HG02798 (cell line): ENCODE results near the gene NACC2.
"Not testable (repeated sequence)": the region's sequence is repeated elsewhere in the genome, so short reads cannot be mapped to it uniquely, and the experiment has no call there.

Experiments
- ATAC-seq: cut with Tn5 transposase; IDR thresholded peaks from one replicate; pipeline ENCODE4 v1.9.1; 2021; ENCODE audit warnings: mild to moderate bottlenecking; ENCODE audit not compliant: unreplicated experiment, poor library complexity

Gene NACC2

DNA sequence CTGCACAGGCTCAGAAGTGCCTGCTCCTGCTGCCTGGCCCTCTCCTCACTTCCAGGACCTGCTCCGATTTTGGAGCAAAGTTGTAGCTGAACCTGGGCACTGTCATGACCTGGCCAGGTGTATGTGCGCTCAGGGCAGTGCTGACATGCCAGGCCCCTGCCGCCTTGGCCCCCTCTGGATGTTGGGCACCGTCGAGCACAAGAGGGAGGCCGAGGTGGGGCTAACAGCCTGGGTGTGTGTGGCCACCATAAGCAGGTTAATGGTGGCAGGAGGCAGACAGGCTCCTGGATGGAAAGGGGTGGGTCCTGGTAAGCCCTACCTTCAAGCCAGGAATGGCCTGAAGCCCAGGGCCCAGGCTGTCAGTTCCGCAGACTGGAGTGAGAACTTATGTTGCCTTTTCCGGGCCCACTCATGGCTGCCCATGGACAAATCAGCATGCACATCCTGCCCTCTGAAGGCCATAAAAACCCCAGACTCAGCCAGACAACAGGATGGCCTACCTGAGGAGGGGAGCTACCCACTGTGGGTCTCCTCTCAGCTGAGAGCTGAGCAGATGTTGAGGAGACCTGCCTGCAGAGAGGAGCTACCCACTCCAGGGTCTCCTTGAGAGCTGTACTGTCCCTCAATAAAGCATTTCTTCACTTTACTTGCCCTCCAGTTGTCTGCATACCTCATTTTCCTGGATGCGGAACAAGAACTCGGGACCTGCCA lies 66.2 kb downstream of the NACC2 start:
- no peak for ATAC-seq

DNA sequence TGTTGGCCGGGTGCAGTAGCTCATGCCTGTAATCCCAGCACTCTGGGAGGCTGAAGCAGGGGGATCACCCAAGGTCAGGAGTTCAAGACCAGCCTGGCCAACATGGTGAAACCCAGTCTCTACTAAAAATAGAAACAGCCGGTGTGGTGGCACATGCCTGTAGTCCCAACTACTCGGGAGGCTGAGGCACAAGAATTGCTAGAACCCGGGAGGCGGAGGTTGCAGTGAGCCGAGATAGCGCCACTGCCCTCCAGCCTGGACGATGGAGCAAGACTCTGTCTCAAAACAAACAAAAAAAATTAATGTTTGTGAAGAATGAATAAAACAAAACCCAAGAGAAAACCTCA lies 68.2 kb downstream of the NACC2 start:
- not testable (repeated sequence) for ATAC-seq

DNA sequence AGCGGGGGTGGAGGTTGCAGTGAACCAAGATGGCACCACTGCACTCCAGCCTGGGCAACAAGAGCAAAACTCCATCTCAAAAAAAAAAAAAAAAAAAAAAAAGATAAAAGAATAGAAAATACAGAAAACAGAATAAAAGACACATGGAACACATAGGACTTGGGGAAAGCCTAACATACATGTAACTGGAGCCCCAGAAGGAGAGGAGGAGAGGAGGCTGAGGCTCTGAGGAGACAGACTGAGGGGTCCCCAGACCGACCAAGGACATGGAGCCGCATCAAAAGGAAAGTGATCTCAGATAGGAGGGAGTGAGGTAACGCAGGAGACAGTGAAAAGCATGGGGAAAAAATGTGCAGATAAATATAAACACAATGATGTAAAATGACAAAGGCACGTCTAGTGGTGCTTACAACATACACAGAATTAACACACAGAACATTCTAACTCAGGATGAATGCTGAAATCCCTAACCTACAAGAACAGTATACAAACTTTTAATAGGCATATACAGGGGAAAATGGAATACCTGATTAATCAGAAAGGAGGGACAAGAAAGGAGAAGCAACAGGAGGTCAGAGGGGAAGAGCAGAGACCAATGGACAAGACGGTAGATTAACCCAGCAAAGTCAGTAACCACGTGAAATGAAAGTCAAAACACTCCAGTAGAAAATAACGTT lies 68.7 kb downstream of the NACC2 start:
- ATAC-seq, result no peak

DNA sequence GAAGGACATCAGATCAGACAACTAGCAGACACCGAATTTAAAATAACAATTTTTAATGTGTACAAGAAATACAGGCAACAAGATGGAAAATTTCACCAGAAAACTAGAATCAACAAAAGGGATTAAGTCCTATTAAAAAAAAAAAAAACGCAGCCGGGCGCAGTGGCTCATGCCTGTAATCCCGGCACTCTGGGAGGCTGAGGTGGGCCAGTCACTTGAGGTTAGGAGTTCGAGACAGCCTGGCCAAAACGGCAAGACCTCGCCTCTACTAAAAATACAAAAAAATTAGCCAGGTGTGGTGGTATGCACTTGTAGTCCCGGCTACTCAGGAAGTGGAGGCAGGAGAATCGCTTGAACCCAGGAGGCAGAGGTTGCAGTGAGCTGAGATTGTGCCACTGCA lies 69.6 kb downstream of the NACC2 start:
- no peak for ATAC-seq

DNA sequence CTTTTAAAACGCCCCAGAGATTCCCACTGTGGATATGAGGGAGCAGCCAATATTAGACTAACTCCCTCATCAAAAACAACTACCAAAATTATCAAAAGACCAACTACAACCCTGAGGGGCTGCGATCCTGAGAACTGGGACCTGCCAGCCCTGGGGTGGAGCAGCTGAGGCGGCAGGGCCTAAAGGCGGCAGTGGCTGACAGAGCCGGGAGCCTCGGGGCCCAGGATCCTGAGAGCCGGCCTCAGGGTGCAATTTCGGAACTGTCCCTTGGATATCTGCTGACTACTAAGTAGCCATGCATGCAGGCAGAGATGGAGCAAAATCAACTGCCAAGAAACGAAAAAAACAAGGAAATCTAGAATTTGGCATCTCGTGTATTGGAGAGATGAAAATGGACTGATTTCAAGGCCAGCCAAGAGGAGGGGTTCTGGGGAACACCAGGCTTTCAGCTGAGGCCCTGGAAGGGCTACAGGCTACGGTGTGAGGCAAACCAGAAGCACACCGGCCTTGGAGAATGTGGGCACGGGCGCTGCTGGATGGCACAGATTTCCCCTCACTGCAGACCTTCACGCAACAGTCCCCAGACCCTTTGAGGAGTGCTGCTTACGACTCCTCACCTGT lies 70.3 kb downstream of the NACC2 start:
- no peak for ATAC-seq

DNA sequence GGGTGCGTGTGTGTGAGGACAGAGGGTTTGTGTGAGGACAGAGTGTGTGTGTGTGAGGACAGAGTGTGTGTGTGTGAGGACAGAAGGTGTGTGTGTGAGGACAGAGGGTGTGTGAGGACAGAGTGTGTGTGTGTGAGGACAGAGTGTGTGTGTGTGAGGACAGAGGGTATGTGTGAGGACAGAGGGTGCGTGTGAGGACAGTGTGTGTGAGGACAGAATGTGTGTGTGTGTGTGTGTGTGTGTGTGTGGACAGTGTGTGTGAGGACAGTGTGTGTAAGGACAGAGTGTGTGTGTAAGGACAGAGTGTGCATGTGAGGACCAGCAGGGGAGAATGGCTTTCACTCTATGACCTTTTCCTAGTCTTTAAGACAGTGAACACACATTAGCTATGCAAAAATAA lies 70.8 kb downstream of the NACC2 start:
- no peak for ATAC-seq

DNA sequence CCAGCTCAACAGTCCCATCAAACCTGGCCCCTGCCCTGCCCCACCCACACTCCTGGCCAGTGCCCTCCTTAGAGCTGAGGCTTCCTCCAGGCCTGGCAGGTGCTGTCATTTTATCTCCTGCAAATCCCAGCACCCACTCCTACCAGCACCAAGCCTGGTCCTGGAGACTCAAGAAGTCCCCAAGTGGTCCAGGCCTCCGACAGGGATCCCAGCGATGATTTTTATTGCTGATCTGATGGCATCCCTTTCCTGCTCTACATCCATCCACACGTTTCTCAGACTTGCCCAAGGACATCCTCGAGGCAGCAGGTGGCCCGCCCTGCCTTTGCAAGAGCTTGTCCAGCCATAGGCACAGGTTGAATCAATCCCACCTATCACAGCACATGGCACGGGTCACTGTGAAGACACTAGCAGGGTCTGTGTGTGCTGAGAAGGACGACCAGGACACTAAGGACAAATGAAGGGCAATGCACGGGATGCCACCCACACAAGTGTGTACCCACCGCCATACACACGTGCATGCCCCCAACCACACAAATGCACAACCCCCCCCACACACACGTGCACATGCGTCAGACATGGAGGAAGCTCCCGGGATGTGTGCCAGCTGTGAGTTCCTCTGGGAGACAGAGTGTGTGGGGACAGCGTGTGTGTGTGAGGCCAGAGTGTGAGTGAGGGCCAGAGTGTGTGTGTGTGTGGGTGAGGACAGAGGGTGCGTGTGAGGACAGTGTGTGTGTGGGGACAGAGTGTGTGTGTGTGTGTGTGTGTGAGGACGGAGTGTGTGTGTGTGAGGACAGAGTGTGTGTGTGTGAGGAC lies 71.5 kb downstream of the NACC2 start:
- no peak for ATAC-seq

DNA sequence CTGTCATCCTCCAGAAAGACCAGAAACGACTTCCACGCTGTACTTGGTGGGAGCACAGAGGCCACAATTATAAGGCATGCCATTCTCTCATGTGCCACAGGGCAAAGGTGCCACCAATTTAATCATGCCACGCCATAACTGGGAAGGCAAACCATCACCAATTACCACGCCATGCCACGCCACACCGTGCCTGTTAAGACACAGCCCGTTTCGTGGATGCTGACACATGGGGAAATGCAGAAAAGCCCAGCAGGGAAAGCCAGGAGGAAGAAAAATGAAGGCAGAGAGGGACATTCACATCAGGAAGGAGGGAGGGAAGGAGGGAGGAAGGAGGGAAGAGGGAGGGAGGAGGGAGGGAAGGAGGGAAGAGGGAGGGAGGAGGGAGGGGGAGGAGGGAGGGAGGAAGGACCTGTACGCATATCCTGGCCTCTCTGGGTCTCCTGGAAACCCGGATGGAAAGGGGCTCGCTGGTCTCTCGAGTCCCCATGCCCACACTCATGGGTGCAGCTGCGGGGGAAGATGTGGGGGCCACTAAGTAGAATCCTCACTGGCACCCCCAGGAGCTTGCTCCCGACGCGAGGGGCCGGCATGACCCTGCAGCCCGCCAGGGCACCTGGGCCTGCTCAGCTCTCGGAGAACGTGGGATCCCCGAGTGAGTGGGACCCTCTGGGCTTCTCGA lies 72.2 kb downstream of the NACC2 start:
- ATAC-seq, result no peak

DNA sequence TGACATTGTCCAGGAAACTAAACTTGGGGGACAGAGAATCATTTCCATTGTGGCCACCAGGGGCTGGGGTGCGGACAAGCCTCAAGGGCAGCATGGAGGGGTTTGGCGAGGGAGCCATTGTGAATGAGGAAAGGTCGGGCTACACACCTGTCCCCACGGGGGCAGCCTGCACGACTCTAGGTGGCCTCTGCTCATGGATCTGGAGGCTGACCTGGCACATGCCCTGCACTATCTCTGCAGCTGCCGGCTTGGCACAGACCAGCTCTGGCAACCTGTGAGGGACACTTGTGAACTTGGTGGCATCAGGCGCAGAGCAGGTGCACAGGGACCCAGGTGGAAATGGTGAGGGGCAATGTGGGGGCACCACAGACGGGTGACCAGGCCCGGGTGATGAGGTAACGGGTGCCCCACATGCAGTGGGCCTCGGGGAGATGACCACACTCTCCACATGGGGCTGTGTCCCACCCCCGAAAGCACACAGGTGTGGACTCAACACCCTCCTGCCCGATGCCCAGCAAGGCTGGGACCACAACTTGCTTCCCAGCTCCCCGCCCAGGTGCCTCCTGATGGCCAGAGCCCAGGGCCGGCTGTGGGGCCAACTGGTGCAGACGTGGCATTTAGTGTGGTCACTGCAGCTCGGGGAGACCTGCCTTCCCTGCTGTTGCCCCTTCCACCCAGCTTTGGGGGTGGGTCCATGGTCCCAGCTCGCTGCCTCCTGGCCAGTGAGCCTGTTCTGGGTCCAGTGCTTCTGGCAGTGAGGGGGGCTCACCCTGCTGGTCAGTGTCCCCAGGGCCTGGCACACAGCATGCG lies 73.0 kb downstream of the NACC2 start:
- no peak for ATAC-seq

DNA sequence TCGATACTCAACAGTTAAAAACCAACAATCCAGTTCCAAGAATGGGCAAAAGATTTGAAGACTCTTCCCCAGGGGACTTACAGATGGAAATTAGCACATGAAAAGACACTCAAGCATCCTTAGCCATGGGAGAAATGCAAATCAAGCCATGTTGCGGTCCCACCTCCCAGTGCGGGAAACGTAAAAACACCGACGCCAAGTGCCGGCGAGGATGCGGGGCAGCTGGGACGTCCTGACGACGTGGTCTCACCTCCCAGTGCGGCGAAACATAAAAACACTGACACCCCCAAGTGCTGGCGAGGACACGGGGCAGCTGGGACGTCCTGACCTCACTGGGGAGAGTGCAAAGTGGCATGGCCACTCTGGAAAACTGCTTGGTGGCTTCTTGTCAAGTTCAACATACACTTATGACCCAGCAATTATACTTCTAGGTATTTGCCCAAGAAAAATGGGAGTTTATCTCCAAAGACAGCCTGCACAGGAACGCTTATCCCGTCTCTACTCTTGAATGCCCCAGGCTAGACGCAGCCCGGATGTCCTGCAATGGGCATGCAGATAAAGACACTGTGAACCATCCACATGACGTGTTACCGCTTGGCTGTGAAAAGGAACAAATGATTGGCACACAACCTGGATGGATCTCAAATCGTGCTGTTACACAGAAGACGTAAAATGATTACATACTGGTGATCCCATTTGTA lies 73.8 kb downstream of the NACC2 start:
- ATAC-seq, result no peak

DNA sequence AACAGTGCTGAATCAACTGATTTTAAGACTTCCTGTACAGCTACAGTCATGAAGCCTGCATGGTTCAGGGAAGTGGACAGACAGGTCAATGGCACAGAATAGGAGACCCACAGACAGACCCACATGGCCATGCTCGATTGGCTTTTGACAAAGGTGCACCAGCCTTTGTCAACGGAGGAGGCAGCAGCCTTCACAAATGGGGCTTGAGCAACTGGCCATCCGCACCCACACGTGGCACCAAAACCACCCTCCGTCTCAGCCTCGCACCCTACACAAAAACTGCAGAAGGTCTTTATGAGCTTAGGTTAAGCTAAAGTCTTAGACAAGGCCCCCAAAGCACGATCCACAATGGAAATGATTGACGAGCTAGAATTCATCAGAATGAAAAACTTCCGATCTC lies 74.4 kb downstream of the NACC2 start:
- ATAC-seq, result no peak

DNA sequence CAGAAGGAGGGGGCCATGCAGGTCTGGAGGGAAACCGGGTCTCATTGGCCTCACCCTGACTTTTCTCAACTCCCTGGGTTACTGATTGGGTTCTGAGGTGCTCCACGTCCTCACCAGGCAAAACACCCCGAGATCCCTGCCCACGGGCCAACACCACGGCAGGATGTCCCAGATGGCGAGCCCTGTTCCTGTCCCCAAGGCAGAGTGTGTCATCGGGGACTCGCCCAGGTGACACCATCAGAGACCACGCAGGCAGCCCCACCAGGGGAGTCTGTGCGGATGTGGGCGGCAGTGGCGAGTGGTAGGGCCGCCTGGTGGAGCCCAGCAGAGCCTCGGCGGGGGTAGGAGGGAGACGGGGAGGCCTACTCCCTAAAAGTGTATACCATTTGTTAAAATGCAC lies 74.9 kb downstream of the NACC2 start:
- ATAC-seq, result no peak

DNA sequence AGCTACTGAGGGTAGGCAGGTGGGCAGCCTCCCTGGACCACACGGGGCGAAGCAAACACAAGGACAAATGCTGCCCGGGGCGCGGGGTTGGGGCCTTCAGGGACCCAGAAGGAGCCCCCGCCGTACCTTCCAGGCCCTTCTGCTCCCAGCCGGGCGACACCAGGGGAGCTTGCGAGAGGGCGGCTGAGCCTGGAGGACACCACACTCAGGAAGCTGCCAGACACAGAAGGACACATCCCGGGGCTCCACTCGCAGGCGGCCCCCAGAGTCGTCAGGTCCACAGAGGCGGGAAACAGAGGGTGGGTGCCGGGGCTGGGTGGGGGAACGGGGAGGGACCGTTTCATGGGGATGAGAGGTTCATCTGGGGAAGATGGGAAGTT lies 75.4 kb downstream of the NACC2 start:
- no peak for ATAC-seq

DNA sequence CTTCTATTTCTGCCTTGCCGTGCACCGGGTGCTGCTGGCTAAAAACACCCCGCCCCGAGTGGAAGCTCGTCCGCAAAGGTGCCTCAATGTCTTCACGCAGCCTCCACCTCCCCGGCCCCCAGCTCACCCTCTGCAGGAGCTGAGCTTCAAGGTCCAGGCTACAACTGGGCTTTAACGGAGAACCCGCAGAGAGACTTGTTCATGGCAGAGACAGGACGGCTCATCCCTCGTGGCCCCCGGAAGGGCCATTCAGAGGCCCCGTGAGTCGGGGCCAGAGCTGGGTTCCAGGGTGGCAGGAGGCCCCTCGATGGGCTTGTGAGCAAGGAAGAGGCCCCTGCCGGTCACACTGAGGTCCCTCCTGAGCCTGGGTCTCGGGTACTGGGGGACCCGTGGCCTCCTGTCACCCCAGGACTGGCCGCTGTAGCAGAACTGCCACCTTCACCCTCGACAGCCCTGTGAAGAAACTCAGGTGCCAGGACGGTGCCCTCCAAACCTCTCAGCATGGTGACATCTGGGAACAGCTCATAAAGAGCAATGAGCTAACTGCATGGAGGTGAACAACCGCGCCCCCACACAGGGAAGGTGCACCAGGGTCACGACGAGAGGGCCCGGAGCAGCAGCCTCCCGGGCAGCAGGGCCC lies 75.9 kb downstream of the NACC2 start:
- ATAC-seq, result no peak

DNA sequence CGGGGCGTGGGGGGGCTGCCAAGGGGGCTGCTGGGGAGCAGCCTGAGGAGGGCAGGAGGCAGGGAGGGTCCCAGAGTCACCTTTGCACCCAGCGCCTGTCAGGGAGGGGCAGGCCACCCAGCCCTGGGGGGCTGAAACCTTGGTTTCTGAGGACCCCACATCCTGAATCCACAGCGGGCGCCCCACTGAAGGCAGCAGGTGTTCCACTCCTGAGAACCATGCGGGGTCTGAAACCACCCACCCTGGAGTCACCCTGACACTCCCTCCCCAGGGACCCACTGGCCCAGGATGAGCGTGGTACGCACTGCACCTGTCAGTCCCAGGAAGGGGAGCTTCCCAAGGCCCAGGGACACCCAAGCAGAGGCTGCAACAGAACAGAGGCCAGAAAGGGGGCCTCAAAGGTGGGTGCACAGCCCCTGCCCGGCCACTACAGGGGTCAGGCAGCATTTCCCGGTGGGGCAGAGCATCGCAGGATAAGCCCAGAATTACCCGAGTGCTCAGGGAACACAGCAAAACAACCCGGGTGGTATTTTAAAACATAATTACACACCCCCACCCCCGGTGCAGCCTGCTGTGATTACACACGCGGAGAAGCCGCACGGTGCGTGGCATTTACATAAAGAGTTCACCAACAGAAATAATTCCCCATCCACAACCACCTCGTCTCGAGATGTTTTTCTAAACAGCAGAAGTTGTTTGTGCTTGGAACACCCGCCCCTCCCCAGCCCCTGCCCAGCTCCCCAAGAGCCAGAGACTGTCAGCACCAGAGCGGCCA lies 76.6 kb downstream of the NACC2 start:
- no peak for ATAC-seq

DNA sequence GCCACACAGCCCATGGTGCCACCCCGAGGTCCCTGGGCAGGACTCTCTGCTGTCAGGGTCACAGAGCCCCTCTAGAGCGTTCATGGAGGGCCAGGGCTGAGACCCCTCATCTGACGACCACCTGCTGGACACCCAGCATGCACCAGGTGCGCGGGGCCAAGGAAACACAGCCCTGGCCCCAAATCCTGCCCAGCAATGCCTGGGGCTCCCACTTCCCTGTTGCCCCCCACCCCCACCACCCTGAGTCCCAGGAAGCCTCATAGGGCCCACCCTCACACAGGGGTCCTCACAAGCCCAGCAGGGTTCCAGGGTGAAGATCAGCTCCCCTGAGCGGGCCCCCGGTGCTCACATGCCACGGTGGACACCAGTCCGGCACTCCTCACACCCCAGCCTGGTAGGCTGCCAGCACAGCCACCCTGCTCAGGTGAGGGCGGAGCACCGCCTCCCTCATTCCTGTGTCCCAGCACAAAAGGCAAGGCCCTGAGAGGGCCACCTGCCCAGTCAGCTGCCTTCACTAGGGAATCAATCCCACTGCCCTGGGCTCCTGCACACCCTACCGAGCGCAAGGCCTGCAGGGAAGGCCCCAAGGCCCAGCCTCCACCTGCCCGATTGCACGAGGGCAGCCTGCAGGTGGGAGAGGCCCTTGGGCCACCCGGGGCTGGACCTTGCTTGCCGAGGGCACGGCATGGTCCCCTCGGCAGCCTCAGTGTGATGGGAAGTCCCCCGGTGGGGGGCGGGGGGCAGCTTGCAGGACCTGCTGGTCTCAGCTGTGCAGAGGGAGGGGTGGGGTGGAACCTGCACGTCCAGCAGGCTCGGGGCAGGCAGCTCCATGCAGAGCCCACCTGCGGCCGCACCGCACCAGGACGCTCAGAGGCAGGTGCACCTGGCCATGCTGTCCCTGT lies 77.5 kb downstream of the NACC2 start:
- no peak for ATAC-seq
